K562 (cell line): ENCODE data around the gene TAF11.

ENCODE experiments used
- BHLHE40 ChIP-seq: IDR thresholded peaks from 2 replicates; pipeline ENCODE4 v1.6.1; 2011; ENCODE audit warnings: low read length, improper control_type of control experiment
- POLR2AphosphoS5 ChIP-seq: IDR thresholded peaks from 2 replicates; pipeline ENCODE4 v1.6.1; 2011; ENCODE audit warnings: mild to moderate bottlenecking, low read depth, low read length, moderate library complexity; ENCODE audit not compliant: control insufficient read depth, insufficient read depth
- TF ChIP-seq, protein P1 (sequence below): fragments of 150-350 bp; IDR thresholded peaks from 2 replicates; pipeline ENCODE4 v1.6.1; 2014; ENCODE audit warnings: low read depth, mild to moderate bottlenecking, low read length, borderline replicate concordance

- TF ChIP-seq BHLHE40, result no peak
- no peak for TF ChIP-seq POLR2AphosphoS5
- TF ChIP-seq, protein P1, sequence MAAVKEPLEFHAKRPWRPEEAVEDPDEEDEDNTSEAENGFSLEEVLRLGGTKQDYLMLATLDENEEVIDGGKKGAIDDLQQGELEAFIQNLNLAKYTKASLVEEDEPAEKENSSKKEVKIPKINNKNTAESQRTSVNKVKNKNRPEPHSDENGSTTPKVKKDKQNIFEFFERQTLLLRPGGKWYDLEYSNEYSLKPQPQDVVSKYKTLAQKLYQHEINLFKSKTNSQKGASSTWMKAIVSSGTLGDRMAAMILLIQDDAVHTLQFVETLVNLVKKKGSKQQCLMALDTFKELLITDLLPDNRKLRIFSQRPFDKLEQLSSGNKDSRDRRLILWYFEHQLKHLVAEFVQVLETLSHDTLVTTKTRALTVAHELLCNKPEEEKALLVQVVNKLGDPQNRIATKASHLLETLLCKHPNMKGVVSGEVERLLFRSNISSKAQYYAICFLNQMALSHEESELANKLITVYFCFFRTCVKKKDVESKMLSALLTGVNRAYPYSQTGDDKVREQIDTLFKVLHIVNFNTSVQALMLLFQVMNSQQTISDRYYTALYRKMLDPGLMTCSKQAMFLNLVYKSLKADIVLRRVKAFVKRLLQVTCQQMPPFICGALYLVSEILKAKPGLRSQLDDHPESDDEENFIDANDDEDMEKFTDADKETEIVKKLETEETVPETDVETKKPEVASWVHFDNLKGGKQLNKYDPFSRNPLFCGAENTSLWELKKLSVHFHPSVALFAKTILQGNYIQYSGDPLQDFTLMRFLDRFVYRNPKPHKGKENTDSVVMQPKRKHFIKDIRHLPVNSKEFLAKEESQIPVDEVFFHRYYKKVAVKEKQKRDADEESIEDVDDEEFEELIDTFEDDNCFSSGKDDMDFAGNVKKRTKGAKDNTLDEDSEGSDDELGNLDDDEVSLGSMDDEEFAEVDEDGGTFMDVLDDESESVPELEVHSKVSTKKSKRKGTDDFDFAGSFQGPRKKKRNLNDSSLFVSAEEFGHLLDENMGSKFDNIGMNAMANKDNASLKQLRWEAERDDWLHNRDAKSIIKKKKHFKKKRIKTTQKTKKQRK, result no peak
Measured at GRCh38 chr6:34894693-34895092, 6.9 kb upstream of the TAF11 start.
